ENCODE measurements around the gene RIT1.

RIT1 gene

GRCh38 chr1:155942578-155943141 lies 31.5 kb upstream of the RIT1 start:
- DNase-seq (ENCODE audit: low read depth), result no peak
- H3K4me3 ChIP-seq (ENCODE audit: low read depth, low read length), result no peak overlapping the region
- 0 out of 2 replicates have a peak, but pooled peaks have one; percentile 31 for TF ChIP-seq MYC (IDR thresholded peaks at IDR 0.05; ENCODE audit: low read depth, low read length)
- TF ChIP-seq MAX (IDR thresholded peaks at IDR 0.05; ENCODE audit: low read depth, low read length), result no peak
- peak; percentile 20 for TF ChIP-seq POLR2A (IDR thresholded peaks at IDR 0.05; ENCODE audit: extremely low read depth, insufficient read length)
- no peak for TF ChIP-seq CTCF (IDR thresholded peaks at IDR 0.05; ENCODE audit: low read depth, low read length)

- peak overlapping the region; percentile 11 for H3K4me3 ChIP-seq (ENCODE audit: low read depth, low read length)
- no peak for TF ChIP-seq CTCF (IDR thresholded peaks at IDR 0.05; ENCODE audit: low read depth, low read length)
- TF ChIP-seq MYC (IDR thresholded peaks at IDR 0.05; ENCODE audit: low read depth, low read length), result no peak
- no peak for TF ChIP-seq POLR2A (IDR thresholded peaks at IDR 0.05; ENCODE audit: extremely low read depth, insufficient read length)
- no peak for TF ChIP-seq MAX (IDR thresholded peaks at IDR 0.05; ENCODE audit: low read depth, low read length)
- no peak for DNase-seq (ENCODE audit: low read depth)
Observed at GRCh38 chr1:155941845-155942531, 30.8 kb upstream of the RIT1 start.

GRCh38 chr1:155940993-155941844 lies 30.1 kb upstream of the RIT1 start, which contains the start of gene RXFP4:
TSS of gene RXFP4 (plus strand) at chr1:155941638. CDS start at chr1:155941710, 72 bp downstream.
- TF ChIP-seq MAX (IDR thresholded peaks at IDR 0.05; ENCODE audit: low read depth, low read length) (peak; percentile 57; the same call in 1 of the 2 replicates), MYC (IDR thresholded peaks at IDR 0.05; ENCODE audit: low read depth, low read length) (peak; percentile 80; the same call in 1 of the 2 replicates), POLR2A (IDR thresholded peaks at IDR 0.05; ENCODE audit: extremely low read depth, insufficient read length) (peak; percentile 51), CTCF (IDR thresholded peaks at IDR 0.05; ENCODE audit: low read depth, low read length) (no peak)
- peak within 1 kb of the TSS; percentile 22 for H3K4me3 ChIP-seq (ENCODE audit: low read depth, low read length)
- DNase-seq (ENCODE audit: low read depth), result peak; percentile 85

GRCh38 chr1:155940482-155940992 lies 29.4 kb upstream of the RIT1 start:
- H3K4me3 ChIP-seq (ENCODE audit: low read depth, low read length), result peak overlapping the region; percentile 22
- no peak for TF ChIP-seq MAX (IDR thresholded peaks at IDR 0.05; ENCODE audit: low read depth, low read length)
- peak; percentile 21 for TF ChIP-seq POLR2A (IDR thresholded peaks at IDR 0.05; ENCODE audit: extremely low read depth, insufficient read length)
- TF ChIP-seq MYC (IDR thresholded peaks at IDR 0.05; ENCODE audit: low read depth, low read length), result no peak; the same call in 1 of the 2 replicates
- no peak for TF ChIP-seq CTCF (IDR thresholded peaks at IDR 0.05; ENCODE audit: low read depth, low read length)
- peak; percentile 62 for DNase-seq (ENCODE audit: low read depth)

- peak; percentile 78 for DNase-seq (ENCODE audit: low read depth)
- H3K4me3 ChIP-seq (ENCODE audit: low read depth, low read length), result no peak overlapping the region
- TF ChIP-seq CTCF (IDR thresholded peaks at IDR 0.05; ENCODE audit: low read depth, low read length) (peak; percentile 71), POLR2A (IDR thresholded peaks at IDR 0.05; ENCODE audit: extremely low read depth, insufficient read length) (no peak), MAX (IDR thresholded peaks at IDR 0.05; ENCODE audit: low read depth, low read length) (no peak)
Observed at GRCh38 chr1:155938220-155938627, 27.1 kb upstream of the RIT1 start.

Measured in NB4 (cell line).